ENCODE data around the gene SLC30A4. TPM values are rescaled to one million over a fixed set of nuclear protein-coding genes. Genes with fewer than 3 reads are reported as not detected.
A peak's percentile ranks its signal among the peaks of the same experiment; 100 is the strongest.

The SLC30A4 gene
- total and polyA plus RNA-seq, 2 experiments from 2014 or later: not detected

DNA sequence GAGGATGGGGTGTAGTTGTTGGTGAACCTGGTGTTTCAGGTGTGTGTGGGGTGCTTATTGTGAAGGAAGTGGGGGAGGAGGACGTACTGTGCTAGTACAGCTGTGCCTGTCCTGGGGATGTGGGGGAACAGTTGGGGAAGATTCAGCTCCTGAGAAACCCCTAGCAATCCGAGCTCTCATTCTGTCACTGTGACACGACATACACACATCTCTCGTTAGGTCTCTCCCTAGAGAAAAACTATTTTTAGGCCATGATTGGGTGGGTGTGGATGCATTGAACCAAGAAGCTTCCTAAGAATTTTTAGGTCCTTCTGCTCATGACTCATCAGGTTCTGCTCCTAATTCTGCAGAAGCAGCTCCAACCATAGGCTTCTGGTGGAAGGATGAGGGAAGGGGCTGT is 54.3 kb downstream of the SLC30A4 start:
- H3K27me3 Mint-ChIP-seq (ENCODE audit: insufficient read depth, low read depth, poor library complexity): peaks cover 95% of the 10 kb centered on the region
- Histone ChIP-seq H3K79me2 (replicated peaks; ENCODE audit: insufficient read depth) (no peaks in the 10 kb centered on the region), H3K36me3 (ENCODE audit: insufficient read depth) (no peaks in the 10 kb centered on the region), H3K4me1 (ENCODE audit: insufficient read depth) (peaks cover 10% of the 10 kb centered on the region; the same call in 1 of the 2 replicates), H3K27ac (ENCODE audit: low read depth) (no peak overlapping the region), H4K20me1 (replicated peaks; ENCODE audit: insufficient read depth) (peaks cover 47% of the 10 kb centered on the region), H3K27me3 (ENCODE audit: insufficient read depth) (peaks cover 94% of the 10 kb centered on the region), H2AFZ (no peak overlapping the region), H3K4me3 (no peak overlapping the region), H3K4me2 (no peak overlapping the region), H3F3A (replicated peaks; ENCODE audit: low read depth) (no peaks in the 10 kb centered on the region), H3K9me2 (ENCODE audit: insufficient read depth) (peaks cover 5% of the 10 kb centered on the region; the same call in 1 of the 2 replicates)
- H3K4me3 Mint-ChIP-seq: no peak overlapping the region
- H3K4me1 Mint-ChIP-seq: peaks cover 28% of the 10 kb centered on the region; the same call in 2 of the 3 replicates
- H3K36me3 Mint-ChIP-seq (ENCODE audit: low read depth): peaks cover 6% of the 10 kb centered on the region
- no peak for ATAC-seq
- H3K9me3 Mint-ChIP-seq: peaks cover 13% of the 10 kb centered on the region
- no peak for TF ChIP-seq EZH2phosphoT487 (IDR thresholded peaks at IDR 0.05; ENCODE audit: unreplicated experiment)
- no peak overlapping the region for H3K27ac Mint-ChIP-seq
- no peak for DNase-seq (ENCODE audit: low spot score)

DNA sequence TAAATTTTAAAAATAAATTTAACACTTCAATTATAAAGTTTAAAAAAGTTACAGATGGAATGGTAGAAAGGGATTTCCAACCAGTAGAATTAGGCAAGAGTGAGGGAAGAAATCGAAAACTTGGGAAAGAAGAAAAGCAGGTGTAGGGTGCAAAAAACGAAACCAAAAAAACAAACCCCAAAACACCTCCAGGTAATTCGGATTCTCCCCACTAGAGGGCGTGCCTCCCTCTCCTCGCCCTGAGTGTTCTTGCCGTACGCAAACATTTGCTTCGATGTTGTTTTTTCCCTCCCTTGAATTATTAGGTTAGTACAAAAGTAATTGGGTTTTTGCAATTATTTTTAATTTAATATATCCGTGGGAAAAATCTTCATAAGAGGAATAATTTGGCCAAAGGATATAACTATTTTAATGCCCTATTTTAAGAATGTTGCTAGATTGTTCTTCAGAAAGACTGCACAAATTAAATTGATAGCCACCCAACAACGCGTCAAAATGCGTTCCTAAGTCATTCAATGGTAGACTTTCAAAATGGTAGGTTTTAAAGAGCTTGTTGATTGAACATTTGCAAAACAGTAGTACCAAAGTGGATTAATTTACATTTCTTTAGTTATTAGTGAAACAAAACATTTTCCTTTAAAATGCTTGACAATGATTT is 63.7 kb downstream of the SLC30A4 start:
- Histone ChIP-seq H3K9me2 (ENCODE audit: insufficient read depth) (peaks cover under 1% of the 10 kb centered on the region; the same call in 1 of the 2 replicates), H3K27ac (ENCODE audit: low read depth) (no peak overlapping the region), H4K20me1 (replicated peaks; ENCODE audit: insufficient read depth) (peaks cover 9% of the 10 kb centered on the region; the same call in 1 of the 2 replicates), H3K4me3 (no peak overlapping the region), H3K27me3 (ENCODE audit: insufficient read depth) (peaks cover 32% of the 10 kb centered on the region), H2AFZ (no peak overlapping the region), H3K79me2 (replicated peaks; ENCODE audit: insufficient read depth) (no peaks in the 10 kb centered on the region), H3F3A (replicated peaks; ENCODE audit: low read depth) (no peaks in the 10 kb centered on the region), H3K36me3 (ENCODE audit: insufficient read depth) (no peaks in the 10 kb centered on the region), H3K4me1 (ENCODE audit: insufficient read depth) (peaks cover 5% of the 10 kb centered on the region; the same call in 1 of the 2 replicates), H3K4me2 (no peak overlapping the region)
- TF ChIP-seq, protein P1, sequence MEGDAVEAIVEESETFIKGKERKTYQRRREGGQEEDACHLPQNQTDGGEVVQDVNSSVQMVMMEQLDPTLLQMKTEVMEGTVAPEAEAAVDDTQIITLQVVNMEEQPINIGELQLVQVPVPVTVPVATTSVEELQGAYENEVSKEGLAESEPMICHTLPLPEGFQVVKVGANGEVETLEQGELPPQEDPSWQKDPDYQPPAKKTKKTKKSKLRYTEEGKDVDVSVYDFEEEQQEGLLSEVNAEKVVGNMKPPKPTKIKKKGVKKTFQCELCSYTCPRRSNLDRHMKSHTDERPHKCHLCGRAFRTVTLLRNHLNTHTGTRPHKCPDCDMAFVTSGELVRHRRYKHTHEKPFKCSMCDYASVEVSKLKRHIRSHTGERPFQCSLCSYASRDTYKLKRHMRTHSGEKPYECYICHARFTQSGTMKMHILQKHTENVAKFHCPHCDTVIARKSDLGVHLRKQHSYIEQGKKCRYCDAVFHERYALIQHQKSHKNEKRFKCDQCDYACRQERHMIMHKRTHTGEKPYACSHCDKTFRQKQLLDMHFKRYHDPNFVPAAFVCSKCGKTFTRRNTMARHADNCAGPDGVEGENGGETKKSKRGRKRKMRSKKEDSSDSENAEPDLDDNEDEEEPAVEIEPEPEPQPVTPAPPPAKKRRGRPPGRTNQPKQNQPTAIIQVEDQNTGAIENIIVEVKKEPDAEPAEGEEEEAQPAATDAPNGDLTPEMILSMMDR (conservative IDR thresholded peaks at IDR 0.05; ENCODE audit: low read depth in 2 of 2): peak; percentile 83 to 87
- TF ChIP-seq EZH2 (IDR thresholded peaks at IDR 0.05; ENCODE audit: low read depth, unreplicated experiment) (no peak), NANOG (IDR thresholded peaks at IDR 0.05; ENCODE audit: borderline replicate concordance) (peak; percentile 62; the same call in 1 of the 2 replicates)
- H3K4me1 Mint-ChIP-seq: peaks cover 12% of the 10 kb centered on the region; the same call in 2 of the 3 replicates
- peaks cover 25% of the 10 kb centered on the region for H3K27me3 Mint-ChIP-seq (ENCODE audit: insufficient read depth, low read depth, poor library complexity)
- peaks cover under 1% of the 10 kb centered on the region for H3K36me3 Mint-ChIP-seq (ENCODE audit: low read depth)
- DNase-seq (ENCODE audit: low spot score) (peak; percentile 68), ATAC-seq (peak; percentile 16; the same call in 1 of the 3 replicates)
- no peak overlapping the region for H3K27ac Mint-ChIP-seq
- H3K9me3 Mint-ChIP-seq: peaks cover 10% of the 10 kb centered on the region
- no peak overlapping the region for H3K4me3 Mint-ChIP-seq

DNA sequence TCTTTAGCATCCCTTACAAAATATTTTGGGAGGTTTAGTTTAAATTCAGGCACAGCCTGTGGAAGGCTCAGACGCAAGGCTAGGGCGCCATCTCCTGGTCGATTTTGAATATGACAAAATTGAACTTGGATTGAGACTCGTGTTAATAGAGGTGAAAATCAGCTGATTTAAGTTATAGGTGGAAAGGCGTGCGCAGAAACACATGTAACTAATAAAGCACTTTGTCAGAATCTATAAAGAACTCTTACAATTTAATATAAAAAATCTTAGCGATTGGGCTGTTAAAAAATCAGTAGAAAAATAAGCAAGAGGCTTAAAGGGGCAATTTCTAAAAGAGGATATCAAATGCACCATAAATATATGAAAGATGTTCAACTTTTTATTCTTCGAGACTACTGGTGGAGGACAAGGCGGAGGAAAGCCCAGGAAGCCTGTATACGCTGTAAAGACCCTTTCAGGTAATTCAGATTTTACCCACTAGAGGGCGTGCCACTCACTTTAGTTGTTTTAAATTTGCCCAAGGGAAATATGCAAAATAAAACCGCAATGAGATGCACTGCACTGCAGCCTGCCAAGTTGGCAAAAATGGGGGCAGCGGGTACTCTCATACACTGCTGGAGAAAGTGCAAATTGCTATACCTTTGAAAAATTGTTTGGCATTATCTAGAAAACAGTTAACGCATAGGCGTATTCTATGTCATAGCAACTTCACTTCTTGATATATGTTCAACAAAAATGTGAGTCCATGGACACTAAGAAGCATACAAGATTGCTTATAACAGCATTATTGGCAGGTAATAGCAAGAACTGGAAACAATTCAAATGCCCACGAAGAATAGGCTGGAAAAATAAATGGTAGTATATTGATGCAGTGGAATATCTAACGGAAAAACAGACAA is 64.7 kb downstream of the SLC30A4 start:
- Mint-ChIP-seq H3K36me3 (ENCODE audit: low read depth) (0 out of 3 replicates have a peak, but pooled peaks cover 2% of the 10 kb centered on the region), H3K4me3 (peak overlapping the region; percentile 54; the same call in 2 of the 3 replicates), H3K4me1 (peaks cover 12% of the 10 kb centered on the region; the same call in 2 of the 3 replicates), H3K27ac (peak overlapping the region; percentile 68; the same call in 1 of the 2 replicates), H3K9me3 (peaks cover 14% of the 10 kb centered on the region), H3K27me3 (ENCODE audit: insufficient read depth, low read depth, poor library complexity) (peaks cover 22% of the 10 kb centered on the region)
- H4K20me1 ChIP-seq (replicated peaks; ENCODE audit: insufficient read depth): peaks cover 9% of the 10 kb centered on the region; the same call in 1 of the 2 replicates
- H3K9me2 ChIP-seq (ENCODE audit: insufficient read depth): no peaks in the 10 kb centered on the region
- H3K4me2 ChIP-seq: peak overlapping the region; percentile 19
- peak overlapping the region; percentile 9; the same call in 1 of the 2 replicates for H3K4me3 ChIP-seq
- no peaks in the 10 kb centered on the region for H3K36me3 ChIP-seq (ENCODE audit: insufficient read depth)
- ATAC-seq: peak; percentile 82
- H3K79me2 ChIP-seq (replicated peaks; ENCODE audit: insufficient read depth): no peaks in the 10 kb centered on the region
- H3K27ac ChIP-seq (ENCODE audit: low read depth): no peak overlapping the region
- H3K4me1 ChIP-seq (ENCODE audit: insufficient read depth): peaks cover 5% of the 10 kb centered on the region; the same call in 1 of the 2 replicates
- peak; percentile 92 for DNase-seq (ENCODE audit: low spot score)
- no peaks in the 10 kb centered on the region for H3F3A ChIP-seq (replicated peaks; ENCODE audit: low read depth)
- peaks cover 30% of the 10 kb centered on the region for H3K27me3 ChIP-seq (ENCODE audit: insufficient read depth)
- TF ChIP-seq, protein P1 (conservative IDR thresholded peaks at IDR 0.05; ENCODE audit: low read depth in 2 of 2): peak; percentile 85 to 88
- TF ChIP-seq JUNB (IDR thresholded peaks at IDR 0.05; ENCODE audit: unreplicated experiment): no peak
- H2AFZ ChIP-seq: no peak overlapping the region

Data from GM23338 (cell line).